HCT116 (cell line): ENCODE measurements around the gene MEGF8. TPM values are rescaled to one million over a fixed set of nuclear protein-coding genes. Genes with fewer than 3 reads are reported as not detected.

Experiments used
- ATAC-seq: fragments of 200-7000 bp; cut with Tn5 transposase; 2 replicates; pipeline ENCODE4 v1.9.1; 2020; ENCODE audit warnings: mild to moderate bottlenecking, moderate library complexity
- BruUV-seq: library from RNA; stranded (reverse); fragments of 400-500 nt; replicated peaks from 2 replicates; lab custom pipeline; 2021; lab: Mats Ljungman, UMichigan
- CTCF ChIA-PET: fragments of 300-600 bp; sonication (Branson Sonifier 250); formaldehyde crosslinking; loops from one replicate; lab custom pipeline; 2021; ENCODE audit warnings: antibody characterized with exemption; lab: Charles Lee
- POLR2A ChIA-PET: fragments of 300-600, 350-600 bp; sonication (Branson Sonifier 250); formaldehyde crosslinking; loops from one replicate; lab custom pipeline; 2021; ENCODE audit warnings: antibody characterized with exemption; lab: Charles Lee
- RAD21 ChIA-PET, 2 experiments: fragments of 300-600 bp; sonication (Branson Sonifier 250); formaldehyde crosslinking; loops; one replicate each; lab custom pipeline; 2023; ENCODE audit warnings: low total read pairs in 2 of 2; ENCODE audit not compliant: uncharacterized antibody in 2 of 2, unreplicated experiment in 2 of 2, low non-redundant PET in 1 of 2; lab: Charles Lee
- DNase-seq: peaks from one replicate; pipeline ENCODE4 v3.0.0-alpha.2; 2010; ENCODE audit warnings: low read depth, low spot score
- H2AFZ ChIP-seq: fragments of 200-600 bp; shearing (Covaris generic), sonication (generic); 2 replicates; pipeline ENCODE4 v1.6.1; 2017; ENCODE audit warnings: low read depth, mixed run types, mixed read lengths, antibody characterized with exemption, low read length; ENCODE audit not compliant: poor library complexity, severe bottlenecking
- H3K27ac ChIP-seq: 2 replicates; pipeline ENCODE4 v1.5.1; 2012; ENCODE audit warnings: low read depth, low read length
- H3K27me3 ChIP-seq: fragments of 200-600 bp; sonication (generic); 2 replicates; pipeline ENCODE4 v1.6.1; 2016; ENCODE audit warnings: mixed run types, low read length, mixed read lengths; ENCODE audit not compliant: insufficient read depth
- H3K36me3 ChIP-seq, 2 experiments: fragments of 200-500 bp in 1 of 2; fragments of 200-600 bp in 1 of 2; sonication (Bioruptor generic) in 1 of 2; sonication (generic) in 1 of 2; 2 replicates each; pipeline versions ENCODE4 v1.5.1 to v1.6.1; 2014 to 2016; ENCODE audit warnings: low read length in 2 of 2, inconsistent platforms in 1 of 2, mixed read lengths in 1 of 2, mixed run types in 1 of 2; ENCODE audit not compliant: insufficient read depth in 2 of 2, control insufficient read depth in 1 of 2
- H3K4me1 ChIP-seq, 2 experiments: fragments of 200-600 bp in 1 of 2; sonication (generic) in 1 of 2; 2 replicates each; pipeline versions ENCODE4 v1.5.1 to v1.6.1; 2012 to 2017; ENCODE audit warnings: low read length in 2 of 2, inconsistent platforms in 1 of 2, mild to moderate bottlenecking in 1 of 2, mixed read lengths in 1 of 2, mixed run types in 1 of 2, moderate library complexity in 1 of 2; ENCODE audit not compliant: insufficient read depth in 2 of 2, control insufficient read depth in 1 of 2
- H3K4me2 ChIP-seq: fragments of 200-600 bp; sonication (generic); 2 replicates; pipeline ENCODE4 v1.6.1; 2017; ENCODE audit warnings: mixed run types, low read length, mixed read lengths
- H3K4me3 ChIP-seq, 2 experiments: fragments of 200-600 bp in 1 of 2; sonication (generic) in 1 of 2; replicated peaks in 1 of 2; 2 replicates each; pipeline ENCODE4 v1.5.1; 2011 to 2016; ENCODE audit warnings: low read length in 2 of 2, control low read depth in 1 of 2, low read depth in 1 of 2, mild to moderate bottlenecking in 1 of 2, mixed read lengths in 1 of 2, mixed run types in 1 of 2
- H3K79me2 ChIP-seq: fragments of 200-600 bp; sonication (generic); 2 replicates; pipeline ENCODE4 v1.6.1; 2017; ENCODE audit warnings: mild to moderate bottlenecking, mixed run types, low read length, moderate library complexity, mixed read lengths; ENCODE audit not compliant: insufficient read depth
- H3K9ac ChIP-seq: fragments of 200-600 bp; sonication (generic); 2 replicates; pipeline ENCODE4 v1.6.1; 2016; ENCODE audit warnings: low read length, mixed read lengths
- H3K9me2 ChIP-seq: fragments of 200-600 bp; sonication (generic), shearing (Covaris generic); 2 replicates; pipeline ENCODE4 v1.6.1; 2017; ENCODE audit warnings: mixed run types, mild to moderate bottlenecking, moderate library complexity; ENCODE audit not compliant: insufficient read depth
- H3K9me3 ChIP-seq, 2 experiments: fragments of 200-500 bp in 1 of 2; fragments of 200-600 bp in 1 of 2; sonication (Bioruptor generic) in 1 of 2; sonication (generic) in 1 of 2; 2 replicates each; pipeline ENCODE4 v1.6.1; 2014 to 2017; ENCODE audit warnings: low read length in 2 of 2, mixed read lengths in 2 of 2, inconsistent platforms in 1 of 2, low read depth in 1 of 2, mild to moderate bottlenecking in 1 of 2, mixed run types in 1 of 2, moderate library complexity in 1 of 2; ENCODE audit not compliant: control insufficient read depth in 1 of 2, insufficient read depth in 1 of 2
- H4K20me1 ChIP-seq: fragments of 200-600 bp; sonication (generic), shearing (Covaris generic); 2 replicates; pipeline ENCODE4 v1.6.1; 2017; ENCODE audit warnings: mixed run types, mild to moderate bottlenecking, moderate library complexity; ENCODE audit not compliant: insufficient read depth
- CBX3 ChIP-seq: IDR thresholded peaks from 2 replicates; pipeline ENCODE4 v1.6.1; 2012; ENCODE audit warnings: low read depth
- CEBPB ChIP-seq: IDR thresholded peaks from 2 replicates; pipeline ENCODE4 v1.6.1; 2012; ENCODE audit warnings: low read depth
- ELF1 ChIP-seq: IDR thresholded peaks from 2 replicates; pipeline ENCODE4 v1.6.1; 2012; ENCODE audit warnings: low read depth, borderline replicate concordance
- EZH2 ChIP-seq: fragments of 200-600 bp; sonication (generic); IDR thresholded peaks from 2 replicates; pipeline ENCODE4 v1.6.1; 2017; ENCODE audit warnings: antibody characterized with exemption, mixed run types
- EZH2phosphoT487 ChIP-seq: fragments of 200-600 bp; IDR thresholded peaks from 2 replicates; pipeline ENCODE4 v1.6.1; 2018; ENCODE audit warnings: antibody characterized with exemption, borderline replicate concordance
- FOSL1 ChIP-seq: IDR thresholded peaks from 2 replicates; pipeline ENCODE4 v1.6.1; 2012; ENCODE audit warnings: low read depth
- JUND ChIP-seq: IDR thresholded peaks from 2 replicates; pipeline ENCODE4 v1.6.1; 2012
- POLR2A ChIP-seq: IDR thresholded peaks from 2 replicates; pipeline ENCODE4 v1.7.0; 2011; ENCODE audit warnings: borderline replicate concordance; ENCODE audit not compliant: insufficient read depth, insufficient read length; ENCODE audit errors: extremely low read depth
- POLR2AphosphoS5 ChIP-seq: IDR thresholded peaks from 2 replicates; pipeline ENCODE4 v1.6.1; 2011; ENCODE audit warnings: mild to moderate bottlenecking, low read depth, low read length, moderate library complexity
- SP1 ChIP-seq: IDR thresholded peaks from 2 replicates; pipeline ENCODE4 v1.6.1; 2012; ENCODE audit warnings: low read depth
- SRF ChIP-seq: IDR thresholded peaks from 2 replicates; pipeline ENCODE4 v1.6.1; 2012; ENCODE audit warnings: low read depth
- TCF7L2 ChIP-seq: IDR thresholded peaks from 2 replicates; pipeline ENCODE4 v1.7.0; 2011; ENCODE audit warnings: borderline replicate concordance, inconsistent platforms; ENCODE audit not compliant: insufficient read depth, insufficient read length; ENCODE audit errors: extremely low read depth
- ZFX ChIP-seq: fragments of 450-650 bp; IDR thresholded peaks from 2 replicates; pipeline ENCODE4 v1.6.1; 2017
- ZNF274 ChIP-seq: fragments of 200-500 bp; sonication (Bioruptor generic); IDR thresholded peaks from 2 replicates; pipeline ENCODE4 v1.6.1; 2014; ENCODE audit warnings: mild to moderate bottlenecking, low read depth, low read length, inconsistent platforms
- intact Hi-C: fragments of 100-400 bp; cut with micrococcal nuclease; formaldehyde crosslinking; loops from 2 replicates; pipeline ENCODE4 v1.10.0; 2022
- total RNA-seq: library from RNA; stranded (reverse); gene quantifications from one replicate; pipeline ENCODE4 v1.2.1, GENCODE V29; 2021; ENCODE audit not compliant: unreplicated experiment
- TF ChIP-seq, protein P1 (sequence below): IDR thresholded peaks from 2 replicates; pipeline ENCODE4 v1.6.1; 2012
- TF ChIP-seq, protein P2 (sequence below): IDR thresholded peaks from 2 replicates; pipeline ENCODE4 v1.6.1; 2011; ENCODE audit warnings: mild to moderate bottlenecking, low read length, moderate library complexity; ENCODE audit not compliant: insufficient replicate concordance; ENCODE audit errors: extremely low read depth
- TF ChIP-seq, protein P3 (sequence below): IDR thresholded peaks from 2 replicates; pipeline ENCODE4 v1.6.1; 2012; ENCODE audit warnings: low read depth
- TF ChIP-seq, protein P4 (sequence below), 3 experiments: fragments of 200-600 bp in 1 of 3; sonication (generic) in 1 of 3; IDR thresholded peaks in 2 of 3; conservative IDR thresholded peaks in 1 of 3; 2 replicates each; pipeline ENCODE4 v1.5.1; 2012 to 2017; ENCODE audit warnings: low read depth in 2 of 3, low read length in 2 of 3, antibody characterized with exemption in 1 of 3, borderline replicate concordance in 1 of 3, control low read depth in 1 of 3, mild to moderate bottlenecking in 1 of 3, mixed read lengths in 1 of 3, mixed run types in 1 of 3, moderate library complexity in 1 of 3; ENCODE audit not compliant: insufficient read depth in 1 of 3

The MEGF8 gene
- total RNA-seq, 1 experiment from 2014 or later: 24.0 TPM

DNA sequence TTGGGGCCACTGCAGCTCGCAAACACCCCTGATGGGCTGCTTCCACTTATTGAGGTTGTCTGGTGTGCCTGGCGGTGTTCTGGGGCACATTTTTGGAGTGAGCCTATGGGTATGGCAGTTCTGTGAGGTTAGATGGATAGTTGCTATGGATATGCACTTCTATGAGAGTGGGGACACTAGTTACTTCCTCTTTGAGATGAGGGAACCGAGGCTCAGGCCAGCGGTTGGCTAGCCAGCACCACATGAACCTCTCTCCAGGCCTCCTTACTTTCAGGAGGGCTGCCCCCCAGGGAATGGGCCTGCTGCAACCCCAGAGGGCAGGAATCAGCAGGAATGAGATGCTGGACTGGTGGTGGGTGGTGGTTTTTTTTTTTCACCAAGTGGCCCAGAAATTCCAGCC is 37.0 kb upstream of the MEGF8 start:
- no peak for DNase-seq
- peaks cover 12 to 21% of the 10 kb centered on the region in 2 experiments for H3K36me3 ChIP-seq
- intact Hi-C loops: no loop called here

More for the DNA sequence above, 37.0 kb upstream of the MEGF8 start:
- no peak overlapping the region for H3K9ac ChIP-seq
- H3K9me2 ChIP-seq: no peaks in the 10 kb centered on the region
- H2AFZ ChIP-seq: no peak overlapping the region
- BruUV-seq: no TSS peak
- no peak overlapping the region for H3K4me2 ChIP-seq
- H3K79me2 ChIP-seq: peaks cover 18% of the 10 kb centered on the region; the same call in 1 of the 2 replicates
- H3K4me3 ChIP-seq: no peak overlapping the region
- CTCF ChIA-PET: interaction anchor here (4.2 kb wide), 1 partner anchor 43 kb away, joined by 17 read pairs; no protein-coding TSS in a partner anchor
- peaks cover 12 to 40% of the 10 kb centered on the region in 2 experiments for H3K4me1 ChIP-seq
- RAD21 ChIA-PET: interaction anchor here in 1 of 2 experiments (1.4 kb wide), 1 partner anchor 42 kb away, joined by 3 read pairs; no protein-coding TSS in a partner anchor
- no peaks in the 10 kb centered on the region for H4K20me1 ChIP-seq
- ATAC-seq: no peak
- H3K27ac ChIP-seq: no peak overlapping the region
- POLR2A ChIA-PET: interaction anchor here (0.6 kb wide), 1 partner anchor 30 kb away, joined by 6 read pairs; no protein-coding TSS in a partner anchor
- TF ChIP-seq EZH2: no peak
- TF ChIP-seq EZH2phosphoT487: no peak
- no peak for TF ChIP-seq SP1
- TF ChIP-seq, protein P1, sequence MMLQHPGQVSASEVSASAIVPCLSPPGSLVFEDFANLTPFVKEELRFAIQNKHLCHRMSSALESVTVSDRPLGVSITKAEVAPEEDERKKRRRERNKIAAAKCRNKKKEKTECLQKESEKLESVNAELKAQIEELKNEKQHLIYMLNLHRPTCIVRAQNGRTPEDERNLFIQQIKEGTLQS: no peak
- TF ChIP-seq, protein P2, sequence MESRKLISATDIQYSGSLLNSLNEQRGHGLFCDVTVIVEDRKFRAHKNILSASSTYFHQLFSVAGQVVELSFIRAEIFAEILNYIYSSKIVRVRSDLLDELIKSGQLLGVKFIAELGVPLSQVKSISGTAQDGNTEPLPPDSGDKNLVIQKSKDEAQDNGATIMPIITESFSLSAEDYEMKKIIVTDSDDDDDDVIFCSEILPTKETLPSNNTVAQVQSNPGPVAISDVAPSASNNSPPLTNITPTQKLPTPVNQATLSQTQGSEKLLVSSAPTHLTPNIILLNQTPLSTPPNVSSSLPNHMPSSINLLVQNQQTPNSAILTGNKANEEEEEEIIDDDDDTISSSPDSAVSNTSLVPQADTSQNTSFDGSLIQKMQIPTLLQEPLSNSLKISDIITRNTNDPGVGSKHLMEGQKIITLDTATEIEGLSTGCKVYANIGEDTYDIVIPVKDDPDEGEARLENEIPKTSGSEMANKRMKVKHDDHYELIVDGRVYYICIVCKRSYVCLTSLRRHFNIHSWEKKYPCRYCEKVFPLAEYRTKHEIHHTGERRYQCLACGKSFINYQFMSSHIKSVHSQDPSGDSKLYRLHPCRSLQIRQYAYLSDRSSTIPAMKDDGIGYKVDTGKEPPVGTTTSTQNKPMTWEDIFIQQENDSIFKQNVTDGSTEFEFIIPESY: no peak
- TF ChIP-seq, protein P3, sequence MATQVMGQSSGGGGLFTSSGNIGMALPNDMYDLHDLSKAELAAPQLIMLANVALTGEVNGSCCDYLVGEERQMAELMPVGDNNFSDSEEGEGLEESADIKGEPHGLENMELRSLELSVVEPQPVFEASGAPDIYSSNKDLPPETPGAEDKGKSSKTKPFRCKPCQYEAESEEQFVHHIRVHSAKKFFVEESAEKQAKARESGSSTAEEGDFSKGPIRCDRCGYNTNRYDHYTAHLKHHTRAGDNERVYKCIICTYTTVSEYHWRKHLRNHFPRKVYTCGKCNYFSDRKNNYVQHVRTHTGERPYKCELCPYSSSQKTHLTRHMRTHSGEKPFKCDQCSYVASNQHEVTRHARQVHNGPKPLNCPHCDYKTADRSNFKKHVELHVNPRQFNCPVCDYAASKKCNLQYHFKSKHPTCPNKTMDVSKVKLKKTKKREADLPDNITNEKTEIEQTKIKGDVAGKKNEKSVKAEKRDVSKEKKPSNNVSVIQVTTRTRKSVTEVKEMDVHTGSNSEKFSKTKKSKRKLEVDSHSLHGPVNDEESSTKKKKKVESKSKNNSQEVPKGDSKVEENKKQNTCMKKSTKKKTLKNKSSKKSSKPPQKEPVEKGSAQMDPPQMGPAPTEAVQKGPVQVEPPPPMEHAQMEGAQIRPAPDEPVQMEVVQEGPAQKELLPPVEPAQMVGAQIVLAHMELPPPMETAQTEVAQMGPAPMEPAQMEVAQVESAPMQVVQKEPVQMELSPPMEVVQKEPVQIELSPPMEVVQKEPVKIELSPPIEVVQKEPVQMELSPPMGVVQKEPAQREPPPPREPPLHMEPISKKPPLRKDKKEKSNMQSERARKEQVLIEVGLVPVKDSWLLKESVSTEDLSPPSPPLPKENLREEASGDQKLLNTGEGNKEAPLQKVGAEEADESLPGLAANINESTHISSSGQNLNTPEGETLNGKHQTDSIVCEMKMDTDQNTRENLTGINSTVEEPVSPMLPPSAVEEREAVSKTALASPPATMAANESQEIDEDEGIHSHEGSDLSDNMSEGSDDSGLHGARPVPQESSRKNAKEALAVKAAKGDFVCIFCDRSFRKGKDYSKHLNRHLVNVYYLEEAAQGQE: no peak
- no peak for TF ChIP-seq ELF1
- no peak for TF ChIP-seq FOSL1
- TF ChIP-seq ZFX: no peak
- TF ChIP-seq SRF: no peak
- TF ChIP-seq, protein P4, sequence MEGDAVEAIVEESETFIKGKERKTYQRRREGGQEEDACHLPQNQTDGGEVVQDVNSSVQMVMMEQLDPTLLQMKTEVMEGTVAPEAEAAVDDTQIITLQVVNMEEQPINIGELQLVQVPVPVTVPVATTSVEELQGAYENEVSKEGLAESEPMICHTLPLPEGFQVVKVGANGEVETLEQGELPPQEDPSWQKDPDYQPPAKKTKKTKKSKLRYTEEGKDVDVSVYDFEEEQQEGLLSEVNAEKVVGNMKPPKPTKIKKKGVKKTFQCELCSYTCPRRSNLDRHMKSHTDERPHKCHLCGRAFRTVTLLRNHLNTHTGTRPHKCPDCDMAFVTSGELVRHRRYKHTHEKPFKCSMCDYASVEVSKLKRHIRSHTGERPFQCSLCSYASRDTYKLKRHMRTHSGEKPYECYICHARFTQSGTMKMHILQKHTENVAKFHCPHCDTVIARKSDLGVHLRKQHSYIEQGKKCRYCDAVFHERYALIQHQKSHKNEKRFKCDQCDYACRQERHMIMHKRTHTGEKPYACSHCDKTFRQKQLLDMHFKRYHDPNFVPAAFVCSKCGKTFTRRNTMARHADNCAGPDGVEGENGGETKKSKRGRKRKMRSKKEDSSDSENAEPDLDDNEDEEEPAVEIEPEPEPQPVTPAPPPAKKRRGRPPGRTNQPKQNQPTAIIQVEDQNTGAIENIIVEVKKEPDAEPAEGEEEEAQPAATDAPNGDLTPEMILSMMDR (IDR thresholded peaks at IDR 0.05 in 2 of 3, conservative IDR thresholded peaks at IDR 0.05 in 1 of 3; ENCODE audit: borderline replicate concordance in 1 of 3, insufficient read depth in 1 of 3, low read depth in 2 of 3, low read length in 2 of 3): no peak
- TF ChIP-seq POLR2AphosphoS5: no peak
- TF ChIP-seq TCF7L2: no peak
- TF ChIP-seq CBX3: no peak
- no peak for TF ChIP-seq JUND
- no peak for TF ChIP-seq POLR2A
- TF ChIP-seq ZNF274: no peak
- no peak for TF ChIP-seq CEBPB
- no peaks in the 10 kb centered on the region for H3K9me3 ChIP-seq
- no peaks in the 10 kb centered on the region for H3K27me3 ChIP-seq
